ENCODE results near the gene GFI1B.

GRCh38 chr9:133031130-133031422, 52.6 kb downstream of the GFI1B start:
- no peak for TF ChIP-seq MZF1 (tag by site-specific recombination; IDR thresholded peaks at IDR 0.05; ENCODE audit: borderline replicate concordance)
- no peak for TF ChIP-seq KLF10 (tag by site-specific recombination; IDR thresholded peaks at IDR 0.05)
- TF ChIP-seq REST (tag by site-specific recombination; IDR thresholded peaks at IDR 0.05): no peak
- no peak for TF ChIP-seq ZFP3 (tag by site-specific recombination; IDR thresholded peaks at IDR 0.05; ENCODE audit: low read depth)
- no peak for TF ChIP-seq SP2 (tag by site-specific recombination; IDR thresholded peaks at IDR 0.05)
- TF ChIP-seq ZNF530 (tag by site-specific recombination; IDR thresholded peaks at IDR 0.05; ENCODE audit: low read depth): no peak
- no peak for TF ChIP-seq YY1 (tag by site-specific recombination; IDR thresholded peaks at IDR 0.05)
- no peak; the same call in 1 of the 2 replicates for TF ChIP-seq CTCF (tag by site-specific recombination; IDR thresholded peaks at IDR 0.05)
- TF ChIP-seq ZBTB21 (tag by site-specific recombination; IDR thresholded peaks at IDR 0.05): no peak
- no peak for TF ChIP-seq ZNF416 (tag by site-specific recombination; IDR thresholded peaks at IDR 0.05)
- TF ChIP-seq ZNF274 (IDR thresholded peaks at IDR 0.05; ENCODE audit: low read length): no peak
- no peak for TF ChIP-seq ZNF274 (tag by site-specific recombination; IDR thresholded peaks at IDR 0.05; ENCODE audit: borderline replicate concordance)
- TF ChIP-seq KLF16 (tag by site-specific recombination; IDR thresholded peaks at IDR 0.05): no peak
